HepG2 (cell line): ENCODE measurements around the gene CACNA1F. TPM values are rescaled to one million over a fixed set of nuclear protein-coding genes. Genes with fewer than 3 reads are reported as not detected.

Source experiments
- ATAC-seq: fragments of 200-7000 bp; cut with Tn5 transposase; 3 replicates; pipeline ENCODE4 v1.9.1; 2020; ENCODE audit warnings: mild to moderate bottlenecking, moderate library complexity
- BruUV-seq: library from RNA; stranded (reverse); fragments of 400-500 nt; replicated peaks from 2 replicates; lab custom pipeline; 2021; lab: Mats Ljungman, UMichigan
- CTCF ChIA-PET: fragments of 300-600 bp; formaldehyde crosslinking; extraction: SDS; loops from one replicate; lab custom pipeline; 2021; ENCODE audit warnings: low total read pairs, inconsistent platforms, low intra/inter-chr PET ratio; lab: Yijun Ruan, JAX
- POLR2A ChIA-PET: fragments of 350-600 bp; sonication (Branson Sonifier 250); formaldehyde crosslinking; loops from one replicate; lab custom pipeline; 2020; ENCODE audit warnings: antibody characterized with exemption, inconsistent platforms; lab: Yijun Ruan, JAX
- DNase-seq: peaks from one replicate; pipeline ENCODE4 v3.0.0-alpha.2; 2015; ENCODE audit warnings: low spot score
- FAIRE-seq: peaks from 3 replicates; lab custom pipeline; 2011; peaks lifted over from hg19 to GRCh38; lab: Jason Lieb, UNC
- H2AFZ ChIP-seq: one replicate; pipeline ENCODE4 v1.6.1; 2011; ENCODE audit warnings: low read length, inconsistent platforms
- H3K27ac ChIP-seq: fragments of 300-600 bp; 3 replicates; pipeline ENCODE4 v1.8.0; 2011; ENCODE audit warnings: mixed run types, mild to moderate bottlenecking, mixed read lengths, low read length, inconsistent platforms; ENCODE audit not compliant: insufficient read depth; ENCODE audit errors: extremely low read length
- H3K27me3 ChIP-seq, 2 experiments: fragments of 200-600 bp in 1 of 2; 2 replicates in 1 of 2; 3 replicates in 1 of 2; pipeline versions ENCODE4 v1.6.0 to v1.8.0; 2011; ENCODE audit warnings: low read length in 2 of 2, mild to moderate bottlenecking in 2 of 2, moderate library complexity in 2 of 2, inconsistent platforms in 1 of 2; ENCODE audit not compliant: insufficient read depth in 2 of 2, control insufficient read depth in 1 of 2
- H3K36me3 ChIP-seq, 2 experiments: fragments of 200-600 bp in 1 of 2; replicated peaks in 1 of 2; 2 replicates in 1 of 2; 3 replicates in 1 of 2; pipeline versions ENCODE4 v1.5.1 to v1.8.0; 2011; ENCODE audit warnings: low read length in 2 of 2, inconsistent platforms in 1 of 2; ENCODE audit not compliant: insufficient read depth in 2 of 2, control insufficient read depth in 1 of 2
- H3K4me1 ChIP-seq: 2 replicates; pipeline ENCODE4 v1.5.1; 2012; ENCODE audit warnings: low read length, inconsistent platforms; ENCODE audit not compliant: insufficient read depth
- H3K4me2 ChIP-seq: 2 replicates; pipeline ENCODE4 v1.6.0; 2011; ENCODE audit warnings: low read depth, low read length, inconsistent platforms
- H3K4me3 ChIP-seq, 3 experiments: fragments of 200-600 bp in 1 of 3; sonication (generic), shearing (Covaris generic) in 1 of 3; replicated peaks in 1 of 3; 2 replicates each; pipeline ENCODE4 v1.5.1; 2011 to 2016; ENCODE audit warnings: low read length in 3 of 3, inconsistent platforms in 2 of 3, low read depth in 2 of 3, mild to moderate bottlenecking in 2 of 3, control low read depth in 1 of 3, mixed read lengths in 1 of 3; ENCODE audit not compliant: insufficient read depth in 1 of 3
- H3K79me2 ChIP-seq: one replicate; pipeline ENCODE4 v1.6.1; 2011; ENCODE audit warnings: low read length, inconsistent platforms; ENCODE audit not compliant: insufficient read depth
- H3K9ac ChIP-seq: 2 replicates; pipeline ENCODE4 v1.6.0; 2011; ENCODE audit warnings: mild to moderate bottlenecking, low read depth, low read length, inconsistent platforms; ENCODE audit not compliant: insufficient read depth
- H3K9me3 ChIP-seq: 2 replicates; pipeline ENCODE4 v1.5.1; 2012; ENCODE audit warnings: mild to moderate bottlenecking, low read length
- H4K20me1 ChIP-seq: 2 replicates; pipeline ENCODE4 v1.6.0; 2011; ENCODE audit warnings: inconsistent platforms, mild to moderate bottlenecking, low read length, moderate library complexity; ENCODE audit not compliant: insufficient read depth
- CBX5 ChIP-seq: sonication (generic); formaldehyde crosslinking; IDR thresholded peaks from 2 replicates; pipeline ENCODE4 v1.4.0; 2020; ENCODE audit warnings: missing genetic modification reagents, borderline replicate concordance
- CHD4 ChIP-seq: fragments of 200-600 bp; sonication (generic); IDR thresholded peaks from 2 replicates; pipeline ENCODE4 v1.7.0; 2017; ENCODE audit warnings: mild to moderate bottlenecking, low read length, borderline replicate concordance
- ESRRA ChIP-seq: sonication (generic); formaldehyde crosslinking; IDR thresholded peaks from 2 replicates; pipeline ENCODE4 v1.5.1; 2020; ENCODE audit warnings: mild to moderate bottlenecking, low read depth, missing genetic modification reagents
- HDAC1 ChIP-seq: sonication (generic); formaldehyde crosslinking; IDR thresholded peaks from 2 replicates; pipeline ENCODE4 v1.5.1; 2020; ENCODE audit warnings: mild to moderate bottlenecking, missing genetic modification reagents
- JDP2 ChIP-seq: sonication (generic); formaldehyde crosslinking; IDR thresholded peaks from 2 replicates; pipeline ENCODE4 v1.8.1; 2022; ENCODE audit warnings: missing genetic modification reagents, borderline replicate concordance
- MYNN ChIP-seq: sonication (generic); formaldehyde crosslinking; IDR thresholded peaks from 2 replicates; pipeline ENCODE4 v1.4.0; 2020; ENCODE audit warnings: mild to moderate bottlenecking, low read depth, missing genetic modification reagents
- SOX13 ChIP-seq, 3 experiments: fragments of 450-650 bp in 1 of 3; sonication (generic) in 1 of 3; formaldehyde crosslinking in 1 of 3; IDR thresholded peaks in 2 of 3; conservative IDR thresholded peaks in 1 of 3; 2 replicates each; pipeline versions ENCODE4 v1.5.0 to v1.6.1; 2016 to 2020; ENCODE audit warnings: antibody characterized with exemption in 1 of 3, mild to moderate bottlenecking in 1 of 3, missing compliant biosample characterization in 1 of 3, missing genetic modification reagents in 1 of 3, moderate library complexity in 1 of 3
- TBP ChIP-seq: sonication (generic); formaldehyde crosslinking; IDR thresholded peaks from 2 replicates; pipeline ENCODE4 v1.5.0; 2020; ENCODE audit warnings: missing genetic modification reagents
- ZBTB10 ChIP-seq: sonication (generic); formaldehyde crosslinking; IDR thresholded peaks from 2 replicates; pipeline ENCODE4 v1.4.0; 2020; ENCODE audit warnings: missing genetic modification reagents, borderline replicate concordance
- ZFP90 ChIP-seq: sonication (generic); formaldehyde crosslinking; IDR thresholded peaks from 2 replicates; pipeline ENCODE4 v1.8.0; 2022; ENCODE audit warnings: missing genetic modification reagents, mild to moderate bottlenecking, inconsistent platforms, borderline replicate concordance
- ZNF672 ChIP-seq: sonication (generic); formaldehyde crosslinking; IDR thresholded peaks from 2 replicates; pipeline ENCODE4 v1.8.1; 2022; ENCODE audit warnings: missing genetic modification reagents
- ZNF710 ChIP-seq: sonication (generic); formaldehyde crosslinking; IDR thresholded peaks from 2 replicates; pipeline ENCODE4 v1.5.0; 2020; ENCODE audit warnings: mild to moderate bottlenecking, missing genetic modification reagents, borderline replicate concordance
- ZNF761 ChIP-seq: sonication (generic); formaldehyde crosslinking; conservative IDR thresholded peaks from 2 replicates; pipeline ENCODE4 v1.4.0; 2020; ENCODE audit warnings: mild to moderate bottlenecking, missing genetic modification reagents
- ZNF878 ChIP-seq: sonication (generic); formaldehyde crosslinking; IDR thresholded peaks from 2 replicates; pipeline ENCODE4 v1.8.1; 2023; ENCODE audit warnings: mild to moderate bottlenecking, missing genetic modification reagents, moderate library complexity
- WGBS: methylation state at CpG from one replicate; pipeline ENCODE4 v1.1.6; 2017; ENCODE audit warnings: low lambda C conversion rate; 5-methylcytosine and 5-hydroxymethylcytosine counted together
- in situ Hi-C: cut with HindIII; loops from 2 replicates; pipeline ENCODE4 v1.10.0; 2017; ENCODE audit warnings: low pct_unique_long_range_greater_than_20kb; ENCODE audit not compliant: extremely low pct_ligation_motif_present
- intact Hi-C: fragments of 100-400 bp; cut with micrococcal nuclease; formaldehyde crosslinking; loops from one replicate; pipeline ENCODE4 v1.10.0; 2022; ENCODE audit not compliant: unreplicated experiment
- polyA plus RNA-seq, 8 experiments: library from polyadenylated mRNA; depleted of rRNA in 3 of 8; stranded (reverse) in 7 of 8; unstranded in 1 of 8; fragments of >200 nt; fragmentation: Illumina TruSeq in 4 of 8; extraction: Trizol in 4 of 8; gene quantifications; 2 replicates each; pipeline versions ENCODE4 v1.2.1 to v1.2.3, GENCODE V29; 2011 to 2016; ENCODE audit warnings: low read depth in 4 of 8, missing spikeins in 1 of 8, mixed read lengths in 1 of 8; ENCODE audit not compliant: insufficient read depth in 1 of 8
- total RNA-seq, 5 experiments: library from RNA; depleted of rRNA; stranded (reverse); fragments of >200 nt; fragmentation: Illumina TruSeq; extraction: Trizol; gene quantifications; 2 replicates each; pipeline ENCODE4 v1.2.3, GENCODE V29; 2016; ENCODE audit warnings: low read depth in 1 of 5
- TF ChIP-seq, protein P1 (sequence below): IDR thresholded peaks from 2 replicates; pipeline ENCODE4 v1.6.1; 2016; ENCODE audit warnings: missing biosample characterization, missing genetic modification reagents, low read depth

Gene CACNA1F
- total and polyA plus RNA-seq, 2 of the 13 experiments (the other 11 are each of a cell fraction or from before 2014, with no cell fraction given) = 0.03 TPM; not detected in 1

DNA sequence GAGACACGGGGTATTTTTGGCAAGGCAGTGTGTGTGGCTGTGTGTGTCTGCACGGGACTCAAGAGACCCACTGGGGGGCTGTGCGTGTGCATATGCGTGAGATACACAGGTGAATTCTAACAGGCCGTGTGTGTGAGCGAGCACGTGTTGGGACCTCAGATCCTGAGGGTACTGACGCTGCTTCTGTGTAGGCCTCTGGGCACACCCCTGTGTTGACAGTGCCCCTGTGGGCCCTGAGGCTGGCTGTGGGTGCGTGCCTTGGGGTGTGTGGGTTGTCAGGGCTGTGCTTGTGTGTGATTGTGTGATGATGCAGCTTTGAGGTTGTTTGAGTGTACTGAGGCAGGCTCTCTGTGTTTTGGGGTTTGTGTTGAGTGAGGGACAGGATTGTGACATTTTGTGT lies 17.4 kb upstream of the CACNA1F start (continued):
- TF ChIP-seq, protein P1, sequence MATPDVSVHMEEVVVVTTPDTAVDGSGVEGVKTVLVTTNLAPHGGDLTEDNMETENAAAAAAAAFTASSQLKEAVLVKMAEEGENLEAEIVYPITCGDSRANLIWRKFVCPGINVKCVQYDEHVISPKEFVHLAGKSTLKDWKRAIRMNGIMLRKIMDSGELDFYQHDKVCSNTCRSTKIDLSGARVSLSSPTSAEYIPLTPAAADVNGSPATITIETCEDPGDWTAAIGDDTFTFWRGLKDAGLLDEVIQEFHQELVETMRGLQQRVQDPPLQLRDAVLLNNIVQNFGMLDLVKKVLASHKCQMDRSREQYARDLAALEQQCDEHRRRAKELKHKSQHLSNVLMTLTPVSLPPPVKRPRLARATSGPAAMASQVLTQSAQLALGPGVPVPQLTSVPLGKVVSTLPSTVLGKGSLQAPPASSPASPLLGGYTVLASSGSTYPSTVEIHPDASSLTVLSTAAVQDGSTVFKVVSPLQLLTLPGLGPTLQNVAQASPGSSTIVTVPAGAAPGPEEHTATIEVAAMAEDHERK (CRISPR knock-in tag) = no peak

DNA sequence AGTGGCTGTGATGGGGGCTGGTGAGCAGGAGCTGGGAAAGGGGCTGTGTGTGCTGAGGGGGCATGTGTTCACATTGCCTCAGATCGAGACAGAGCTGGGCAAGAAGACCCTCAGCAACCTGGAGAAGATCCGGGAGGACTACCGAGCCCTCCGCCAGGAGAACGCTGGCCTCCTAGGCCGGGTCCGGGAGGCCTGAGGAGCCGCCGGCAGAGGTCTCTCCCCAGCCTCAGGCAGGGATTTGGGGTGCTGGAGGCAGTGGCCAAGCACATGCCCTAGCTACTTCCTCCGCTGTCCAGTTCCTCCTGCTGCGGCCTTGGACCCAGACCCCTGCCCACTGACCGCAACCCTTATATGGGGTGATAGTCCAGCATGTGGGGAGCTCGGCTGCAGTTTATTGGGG lies 16.9 kb upstream of the CACNA1F start:
- Histone ChIP-seq H3K4me3 (no peak overlapping the region), H3K4me2 (no peak overlapping the region), H3K9ac (no peak overlapping the region), H3K4me1 (no peaks in the 10 kb centered on the region), H4K20me1 (no peaks in the 10 kb centered on the region), H3K27ac (no peak overlapping the region), H3K27me3 (no peaks in the 10 kb centered on the region), H3K9me3 (no peaks in the 10 kb centered on the region), H2AFZ (no peak overlapping the region), H3K79me2 (no peaks in the 10 kb centered on the region), H3K36me3 (peaks cover 0 to 3% of the 10 kb centered on the region in 2 experiments; a peak in 1 of 5 replicates)
- in situ Hi-C loops (no loop called here), intact Hi-C loops (no loop called here)
- POLR2A ChIA-PET = no interaction called here
- ATAC-seq (no peak), DNase-seq (no peak), FAIRE-seq (no peak)
- BruUV-seq = no TSS peak
- CTCF ChIA-PET = no interaction called here
- WGBS = no CpG with 5 or more reads among the region's 13 CpGs
- TF ChIP-seq ZBTB10 (CRISPR knock-in tag) (no peak), ZNF761 (CRISPR knock-in tag) (no peak), HDAC1 (CRISPR knock-in tag) (no peak), JDP2 (CRISPR knock-in tag) (no peak), ZNF672 (CRISPR knock-in tag) (no peak), CBX5 (no peak), SOX13 (IDR thresholded peaks at IDR 0.05) (no peak), SOX13 (CRISPR knock-in tag; conservative IDR thresholded peaks at IDR 0.05 in 1 of 2, IDR thresholded peaks at IDR 0.05 in 1 of 2) (no peak), TBP (CRISPR knock-in tag) (no peak), MYNN (CRISPR knock-in tag) (no peak), ZNF710 (no peak), ESRRA (CRISPR knock-in tag) (no peak), CHD4 (no peak), ZFP90 (CRISPR knock-in tag) (no peak), ZNF878 (CRISPR knock-in tag) (no peak)
